Umbilical cord (tissue), 2 donors: ENCODE data around the gene ARPIN. TPM values are rescaled to one million over a fixed set of nuclear protein-coding genes. Genes with fewer than 3 reads are reported as not detected.
"Not testable (repeated sequence)": the region's sequence is repeated elsewhere in the genome, so short reads cannot be mapped to it uniquely, and the experiment has no call there.

ENCODE experiments used
- DNase-seq: peaks from one replicate; pipeline ENCODE4 v3.0.0-alpha.2; 2015; ENCODE audit warnings: low spot score
- total RNA-seq: library from RNA; depleted of rRNA; stranded (reverse); fragments of >200 nt; gene quantifications from one replicate; pipeline ENCODE4 v1.2.3, GENCODE V29; 2014; ENCODE audit warnings: low replicate concordance; ENCODE audit not compliant: insufficient read depth

The ARPIN gene
- 16.6 TPM for total RNA-seq

- peak; percentile 74 for DNase-seq
These were observed at the start of gene ARPIN for GRCh38 chr15:89912674-89913396. Gene ARPIN (minus strand): TSS chr15:89912952. CDS start chr15:89912835, 117 bp downstream.

- peak; percentile 24 for DNase-seq
These were observed 45.5 kb upstream of the ARPIN start for GRCh38 chr15:89958107-89958805.

- not testable (repeated sequence) for DNase-seq
These were observed 42.8 kb upstream of the ARPIN start for GRCh38 chr15:89955449-89955998.

GRCh38 chr15:89954541-89954940, 41.8 kb upstream of the ARPIN start:
- DNase-seq, result no peak

- DNase-seq, result no peak
These were observed 36.0 kb upstream of the ARPIN start for GRCh38 chr15:89948796-89949195.

GRCh38 chr15:89947385-89947784, 34.6 kb upstream of the ARPIN start:
- DNase-seq, result no peak

GRCh38 chr15:89946681-89947299, 34.0 kb upstream of the ARPIN start:
- DNase-seq, result no peak

- DNase-seq, result not testable (repeated sequence)
These were observed 31.0 kb upstream of the ARPIN start for GRCh38 chr15:89943721-89944120.

GRCh38 chr15:89939910-89940309, 27.2 kb upstream of the ARPIN start:
- DNase-seq, result peak; percentile 31

- not testable (repeated sequence) for DNase-seq
These were observed 26.6 kb upstream of the ARPIN start for GRCh38 chr15:89939377-89939776.

- DNase-seq, result no peak
These were observed 24.9 kb upstream of the ARPIN start for GRCh38 chr15:89937365-89938350.

- DNase-seq, result no peak
These were observed 24.1 kb upstream of the ARPIN start for GRCh38 chr15:89936786-89937265.

- no peak for DNase-seq
These were observed 23.5 kb upstream of the ARPIN start for GRCh38 chr15:89936051-89936785.

- DNase-seq, result no peak
These were observed 20.1 kb upstream of the ARPIN start for GRCh38 chr15:89932880-89933279.

GRCh38 chr15:89928421-89928820, 15.7 kb upstream of the ARPIN start:
- no peak for DNase-seq

GRCh38 chr15:89926158-89926557, 13.4 kb upstream of the ARPIN start:
- no peak for DNase-seq

- DNase-seq, result no peak
These were observed 4.8 kb upstream of the ARPIN start for GRCh38 chr15:89917442-89918101.

- no peak for DNase-seq
These were observed 3.9 kb upstream of the ARPIN start for GRCh38 chr15:89916660-89917059.

- DNase-seq, result peak; percentile 63
These were observed 543 bp downstream of the ARPIN start for GRCh38 chr15:89912145-89912673.
